Activated effector memory CD4-positive, alpha-beta T cell treated with anti-CD3 and anti-CD28 coated beads, Interleukin-2, amount 50 U/mL, for 16 hours (primary cell): ENCODE data around the gene PODXL2.

Experiments
- DNase-seq: peaks from one replicate; pipeline ENCODE4 v3.0.0-alpha.2; 2020

The PODXL2 gene

GRCh38 chr3:127711896-127712295, 82.9 kb downstream of the PODXL2 start:
- peak; percentile 33 for DNase-seq

GRCh38 chr3:127712461-127712860, 83.5 kb downstream of the PODXL2 start:
- peak; percentile 41 for DNase-seq

- peak; percentile 43 for DNase-seq
These were observed 84.1 kb downstream of the PODXL2 start for GRCh38 chr3:127712881-127713771.

- DNase-seq: peak; percentile 31
These were observed 85.2 kb downstream of the PODXL2 start for GRCh38 chr3:127714125-127714571.

- DNase-seq: peak; percentile 41
These were observed 85.9 kb downstream of the PODXL2 start for GRCh38 chr3:127714866-127715265.

- DNase-seq: peak; percentile 46
These were observed 86.5 kb downstream of the PODXL2 start for GRCh38 chr3:127715532-127715931.

GRCh38 chr3:127716384-127716783, 87.4 kb downstream of the PODXL2 start:
- peak; percentile 28 for DNase-seq

GRCh38 chr3:127717357-127718244, 88.6 kb downstream of the PODXL2 start:
- DNase-seq: peak; percentile 44

- DNase-seq: no peak
These were observed 89.4 kb downstream of the PODXL2 start for GRCh38 chr3:127718245-127718915.

GRCh38 chr3:127718916-127719290, 89.9 kb downstream of the PODXL2 start:
- peak; percentile 36 for DNase-seq

- peak; percentile 22 for DNase-seq
These were observed 90.4 kb downstream of the PODXL2 start for GRCh38 chr3:127719369-127719768.

- peak; percentile 42 for DNase-seq
These were observed 91.3 kb downstream of the PODXL2 start for GRCh38 chr3:127720161-127720823.

GRCh38 chr3:127720985-127721935, 92.3 kb downstream of the PODXL2 start:
- DNase-seq: peak; percentile 31

- DNase-seq: peak; percentile 12
These were observed 93.3 kb downstream of the PODXL2 start for GRCh38 chr3:127722091-127722784.
